HG02763 (cell line): ENCODE data around the gene HPD.
"Not testable (repeated sequence)": the region's sequence is repeated elsewhere in the genome, so short reads cannot be mapped to it uniquely, and the experiment has no call there.

Source experiments
- ATAC-seq: cut with Tn5 transposase; IDR thresholded peaks from one replicate; pipeline ENCODE4 v1.9.1; 2021; ENCODE audit warnings: mild to moderate bottlenecking, moderate library complexity; ENCODE audit not compliant: unreplicated experiment

Gene HPD

DNA sequence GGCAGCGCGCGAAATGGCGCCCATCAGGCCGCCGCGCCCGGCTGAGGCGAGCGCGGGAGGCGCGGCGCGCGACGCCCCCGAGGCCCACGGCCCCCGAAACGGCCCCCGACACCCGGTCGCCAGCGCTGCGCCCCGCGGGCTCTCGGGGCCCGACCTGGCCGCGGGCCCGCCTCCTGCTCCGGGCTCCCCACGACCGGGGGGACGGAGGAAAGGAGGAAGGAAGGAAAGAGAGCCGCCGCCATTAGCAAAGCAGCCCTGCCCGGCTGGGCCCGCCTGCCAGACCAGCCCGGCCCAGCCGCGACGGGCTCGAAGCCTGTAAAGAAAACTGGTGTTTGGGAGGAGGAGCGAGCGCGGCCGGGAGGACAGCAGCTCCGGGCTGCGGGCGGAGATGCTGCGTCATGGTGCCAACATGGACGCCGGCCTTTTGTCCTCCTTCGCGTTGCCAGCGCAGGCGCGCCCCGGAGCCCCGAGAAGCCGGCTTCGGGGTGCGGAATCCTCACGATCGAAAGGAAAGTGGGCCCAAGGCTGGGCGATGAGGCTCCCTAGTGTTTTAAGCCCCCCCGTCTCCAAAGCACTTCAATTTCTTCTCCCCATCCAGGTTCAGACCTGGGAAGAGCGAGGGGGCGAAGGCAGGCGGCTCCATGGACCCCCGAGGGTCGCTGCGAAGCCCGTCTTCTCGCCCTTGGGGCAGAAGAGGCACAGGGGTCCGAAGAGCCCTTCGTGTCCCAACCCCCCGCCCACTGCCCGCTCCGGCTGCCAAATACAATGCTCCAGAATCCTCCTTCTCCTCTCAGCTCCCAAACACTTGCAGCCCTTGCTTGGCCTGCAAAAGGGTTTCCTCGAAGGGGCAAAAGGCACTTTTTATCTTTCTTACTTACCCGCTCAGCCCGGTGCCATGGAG lies 57.7 kb downstream of the HPD start:
- ATAC-seq, result no peak

DNA sequence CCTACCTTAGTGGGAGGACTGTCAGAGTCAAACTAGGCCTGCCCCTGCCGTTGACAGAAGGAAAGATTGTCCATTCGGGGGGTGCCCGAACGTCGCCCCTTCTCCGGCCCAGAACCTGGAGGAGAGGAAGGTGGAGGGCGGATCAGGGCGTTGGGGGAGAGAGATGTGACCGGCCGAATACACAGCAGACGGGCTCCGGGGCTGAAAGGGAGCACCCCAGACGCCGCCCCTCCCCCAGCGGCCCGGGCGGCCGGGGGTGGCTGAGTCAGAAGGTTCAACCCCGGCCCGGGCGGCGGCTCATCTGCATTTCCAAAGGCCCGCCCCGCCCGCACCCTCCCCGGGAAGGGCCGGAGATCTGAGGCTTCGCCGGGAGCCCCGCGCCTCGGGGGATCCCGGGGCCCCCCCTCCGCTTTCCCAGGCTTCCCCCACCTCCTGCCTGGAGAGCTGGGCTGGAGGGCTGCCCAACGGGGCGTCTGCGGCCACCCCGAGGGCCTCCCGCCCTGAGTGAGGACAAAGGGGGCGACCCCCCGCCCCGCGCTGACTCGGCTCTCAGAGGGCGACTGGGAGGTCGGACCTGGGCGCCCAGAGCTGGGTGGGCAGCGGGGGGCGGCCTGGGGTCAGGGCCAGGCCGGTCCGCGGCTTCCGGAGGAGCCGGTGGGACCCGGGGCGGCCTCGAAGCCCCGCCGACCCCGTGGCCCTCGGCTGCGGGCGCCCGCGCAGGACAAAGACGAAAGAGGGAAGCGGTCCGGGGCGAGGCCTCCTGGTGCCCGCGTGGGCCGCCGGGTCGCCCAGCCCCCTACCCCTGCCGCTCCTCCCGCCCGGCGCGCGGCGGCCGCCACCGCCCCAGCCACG lies 58.6 kb downstream of the HPD start:
- no peak for ATAC-seq

DNA sequence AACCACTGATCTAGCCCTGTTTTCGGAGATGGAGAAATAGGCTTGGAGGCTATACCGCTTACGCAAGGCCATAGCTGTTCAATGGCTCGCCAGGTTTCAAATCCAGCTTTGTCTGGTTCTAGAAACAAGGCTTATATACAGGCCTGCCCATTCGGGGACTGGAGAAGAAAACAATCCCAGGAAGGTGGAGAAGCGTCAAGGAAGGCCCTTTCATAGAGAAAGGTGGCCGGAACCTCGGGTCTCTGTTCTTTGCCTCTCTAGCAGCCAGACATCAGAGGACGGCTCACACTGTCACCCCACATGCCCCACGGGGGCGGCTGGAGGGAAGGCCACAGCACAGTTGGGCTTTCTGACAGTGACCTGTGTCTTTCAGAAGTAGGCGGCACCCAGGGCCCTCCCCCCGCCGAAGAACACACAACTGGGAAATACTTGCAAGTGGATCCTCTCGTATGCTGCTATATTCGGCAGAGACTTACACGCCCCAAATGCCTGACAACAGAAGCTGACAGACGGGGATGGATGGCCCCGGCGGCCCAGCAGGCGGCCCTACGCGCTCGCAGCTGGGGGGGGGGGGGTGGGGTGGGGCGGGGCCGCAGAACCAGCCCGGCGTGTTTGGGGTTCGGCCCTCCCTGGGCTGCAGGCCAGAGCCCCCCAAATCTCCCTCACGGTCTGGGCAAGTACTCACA lies 59.4 kb downstream of the HPD start:
- no peak for ATAC-seq

DNA sequence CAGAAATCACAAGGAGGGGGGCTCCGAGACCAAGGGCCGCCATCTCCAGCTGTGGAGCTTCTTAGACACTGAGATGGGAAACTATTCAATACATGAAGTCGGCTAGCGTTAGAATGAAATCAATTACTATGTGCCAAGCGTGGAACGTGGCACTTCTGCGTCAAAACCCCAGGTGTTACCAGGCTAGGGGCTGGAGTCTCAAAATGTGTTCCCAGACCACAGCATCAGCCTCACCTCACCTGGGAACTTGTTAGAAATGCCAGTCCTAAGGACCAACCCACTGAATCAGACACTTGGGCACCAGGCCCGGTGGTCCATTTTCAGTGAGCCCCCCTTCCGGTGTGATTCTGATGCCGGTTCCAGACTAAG lies 59.9 kb downstream of the HPD start:
- ATAC-seq, result no peak

DNA sequence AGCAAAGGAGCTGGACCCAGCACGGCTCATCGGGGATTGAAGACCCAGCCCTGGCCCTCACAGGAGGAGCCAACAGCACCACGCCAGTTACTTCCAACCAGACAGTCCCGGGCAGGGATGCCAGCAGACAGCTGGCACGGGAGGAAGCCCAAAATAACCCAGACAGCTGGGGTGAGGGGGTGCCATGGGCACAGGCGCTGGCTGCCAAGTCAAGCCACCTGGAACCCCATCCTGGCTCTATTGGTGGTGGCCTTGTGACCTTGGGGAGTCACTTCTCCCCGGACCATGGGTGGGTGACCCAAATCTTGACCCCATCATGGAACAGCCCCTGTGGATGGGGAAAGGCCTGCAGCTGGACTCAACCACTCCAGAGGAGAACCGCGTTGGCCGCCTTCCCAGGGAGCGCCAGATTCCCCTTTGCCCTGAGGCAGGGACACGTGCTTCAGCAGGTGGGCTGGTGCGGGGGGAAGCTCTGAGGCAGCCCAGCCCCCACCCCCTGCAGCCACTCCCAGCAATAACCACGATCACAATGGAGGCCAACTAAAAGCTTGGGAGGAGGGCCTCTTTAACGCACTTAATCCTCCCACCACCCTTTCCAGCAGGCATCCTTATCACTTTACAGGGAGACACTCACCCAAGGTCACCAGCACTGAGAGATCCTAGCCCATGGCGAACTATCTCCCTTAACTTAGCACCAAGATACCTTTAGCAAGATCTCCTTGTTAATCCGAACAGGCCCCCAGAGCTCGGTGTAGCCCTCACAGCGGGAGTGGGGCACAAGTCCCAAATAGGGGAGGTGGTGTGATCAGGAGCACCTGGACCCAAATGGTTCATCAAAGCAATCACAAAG lies 60.5 kb downstream of the HPD start:
- no peak for ATAC-seq

DNA sequence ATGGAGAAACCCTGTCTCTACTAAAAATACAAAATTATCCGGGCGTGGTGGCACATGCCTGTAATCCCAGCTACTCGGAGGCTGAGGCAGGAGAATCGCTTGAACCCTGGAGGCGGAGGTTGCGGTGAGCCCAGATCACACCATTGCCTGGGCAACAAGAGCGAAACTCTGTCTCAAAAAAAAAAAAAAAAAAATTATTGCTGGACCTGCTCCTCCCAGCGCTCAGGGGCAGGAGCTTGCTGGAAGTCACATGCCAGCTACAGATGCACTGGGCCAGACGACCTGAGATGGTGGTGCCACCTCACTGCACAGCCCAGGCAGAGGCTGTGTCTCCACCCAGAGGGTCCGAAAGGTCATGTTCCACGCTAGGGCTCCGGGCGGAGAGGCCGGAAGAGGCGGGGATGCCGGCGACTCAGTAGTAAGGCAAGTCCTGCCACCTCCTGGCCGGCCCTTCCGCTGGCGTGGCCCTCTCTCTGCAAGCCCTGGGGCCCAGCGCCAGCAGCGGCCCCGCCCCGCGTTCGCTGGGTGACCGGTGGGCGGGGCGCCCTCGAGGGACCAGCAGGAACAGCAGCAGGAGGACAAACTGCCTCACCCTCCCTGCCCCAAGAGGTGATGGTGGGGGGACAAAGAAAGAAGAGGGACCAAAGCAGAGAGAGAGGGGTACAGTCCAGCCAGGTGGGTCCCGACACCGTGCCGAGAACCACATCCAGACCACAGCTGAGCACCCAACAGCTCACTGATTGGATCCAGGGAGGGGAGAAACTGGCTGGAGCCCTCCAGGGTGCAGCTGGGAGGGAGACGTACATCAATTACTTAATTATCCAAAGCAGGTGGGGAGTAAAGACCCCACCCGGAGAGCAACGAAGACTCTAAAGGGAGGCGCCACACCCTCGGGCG lies 61.6 kb downstream of the HPD start:
- ATAC-seq, result no peak

DNA sequence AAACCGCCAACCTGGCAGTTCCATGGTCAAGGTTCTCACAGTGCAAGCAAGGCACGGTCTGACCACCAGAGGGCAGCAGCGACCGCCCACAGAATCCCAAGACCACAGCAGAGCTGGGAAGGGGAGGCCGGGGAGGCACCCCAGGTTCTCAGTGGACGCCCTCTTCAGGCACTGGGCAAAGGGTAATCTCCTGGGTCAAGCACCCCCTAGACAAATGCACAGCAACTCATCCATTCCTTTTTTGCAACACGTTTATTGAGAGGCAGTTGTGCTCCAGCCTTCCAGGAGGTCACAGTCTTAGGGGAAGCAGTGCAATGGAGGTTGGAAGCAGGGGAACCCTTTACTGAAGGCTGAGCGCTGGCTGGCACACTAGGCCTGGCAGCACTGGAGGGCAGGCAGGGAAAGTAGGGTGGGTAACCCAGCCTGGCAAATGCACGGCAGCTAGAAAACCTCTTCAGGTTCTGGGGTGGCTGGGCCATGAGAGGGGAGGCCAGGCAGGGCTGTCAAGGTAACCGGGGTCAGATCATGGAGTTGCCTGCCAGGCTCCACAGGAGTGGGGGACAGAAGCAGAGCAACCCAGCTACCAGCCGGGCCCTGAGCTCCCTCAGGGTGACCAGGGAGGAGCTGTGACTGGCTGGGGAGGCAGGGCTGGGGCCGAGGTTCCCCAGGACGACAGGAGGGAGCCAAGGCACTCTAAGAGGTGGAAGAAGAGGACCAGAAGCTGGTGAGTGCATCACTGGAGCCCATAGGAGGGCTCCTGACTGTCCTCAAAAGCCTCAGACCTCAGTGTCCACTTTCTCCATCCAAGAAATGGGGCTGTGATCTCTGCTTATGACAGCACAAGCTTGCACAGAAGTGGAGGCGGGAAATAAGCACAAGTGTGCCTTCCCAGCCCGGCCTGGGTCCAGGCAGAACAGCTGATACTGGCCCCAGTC lies 63.4 kb downstream of the HPD start:
- no peak for ATAC-seq

DNA sequence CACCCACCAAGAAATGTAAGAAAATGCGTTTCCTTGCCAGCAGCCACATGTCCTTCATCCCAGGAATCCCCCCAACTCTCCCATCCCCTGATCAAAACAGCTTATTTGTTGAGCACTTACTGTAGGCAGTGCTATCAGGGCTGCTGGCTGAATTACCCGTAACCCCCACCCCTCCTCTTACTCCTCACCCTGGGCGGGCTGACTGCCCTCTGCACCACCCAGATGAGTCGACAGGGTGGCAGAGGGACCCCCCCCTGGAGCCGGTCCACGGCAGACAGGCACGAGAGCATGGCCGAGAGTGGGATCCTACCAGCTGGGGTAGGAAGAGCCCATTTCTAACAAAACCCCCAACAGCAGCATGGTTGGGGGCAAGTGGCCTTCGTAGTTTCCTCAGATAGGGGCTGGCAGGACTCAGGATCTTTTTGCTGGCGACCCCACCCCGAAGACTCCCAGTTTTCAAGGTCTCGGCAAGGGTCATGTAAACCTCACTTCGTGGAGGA lies 64.1 kb downstream of the HPD start:
- ATAC-seq, result no peak

DNA sequence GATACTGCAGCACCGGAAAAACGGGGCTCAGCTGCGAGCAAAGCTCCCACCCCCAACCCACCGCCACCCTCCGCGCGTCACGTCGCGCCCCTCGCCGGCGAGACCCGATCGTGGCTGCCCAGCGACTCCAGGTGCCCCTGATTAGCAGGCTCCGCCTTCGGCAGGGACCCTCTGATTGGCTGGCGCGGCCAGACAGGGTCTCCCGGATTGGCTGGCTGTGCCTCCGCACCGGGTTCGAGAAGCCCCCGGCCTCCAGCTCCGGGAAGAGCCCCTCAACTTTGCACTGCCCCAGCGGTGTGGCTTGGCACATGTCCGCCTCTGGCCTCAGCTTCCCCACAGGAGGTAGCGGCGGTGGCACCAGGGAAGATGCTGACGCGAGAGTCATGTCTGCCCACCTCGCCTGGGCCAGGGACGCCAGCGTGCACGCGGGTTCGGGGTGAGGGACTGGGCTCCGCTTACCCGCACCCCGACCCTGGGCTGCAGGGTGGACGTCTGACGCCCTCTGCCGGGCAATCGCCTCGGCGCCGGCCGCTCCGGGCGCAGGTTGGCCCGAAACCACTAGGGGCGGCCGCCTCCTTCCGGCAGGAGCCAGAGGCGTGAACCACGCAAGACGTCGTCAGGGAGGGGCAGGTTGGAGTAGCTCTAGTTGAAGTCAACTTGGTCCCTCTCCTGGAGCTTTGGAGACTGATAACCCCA lies 64.7 kb downstream of the HPD start:
- peak; percentile 48 for ATAC-seq

DNA sequence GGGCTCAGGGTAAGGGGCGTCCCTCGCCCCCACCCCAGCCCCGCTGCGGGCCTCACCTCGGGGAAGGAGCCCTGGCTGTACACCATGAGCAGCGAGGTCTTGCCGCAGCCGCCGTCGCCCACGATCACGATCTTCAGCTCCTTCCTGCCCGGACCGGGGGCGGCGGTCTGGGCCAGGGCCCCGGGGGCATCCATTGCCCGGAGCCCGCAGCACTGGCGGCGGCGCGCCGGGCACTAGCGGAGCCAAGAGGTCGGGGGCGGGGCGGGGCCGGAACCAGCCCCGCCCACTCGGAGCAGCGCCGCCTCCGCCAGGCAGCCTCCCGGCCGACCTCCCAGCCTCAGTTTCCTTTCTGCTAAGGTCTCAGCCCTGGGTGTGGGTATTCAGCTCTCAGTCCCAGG lies 65.2 kb downstream of the HPD start, which contains the start of gene RHOF:
RHOF (minus strand) TSS at position 249 of the 398 bp plus-strand sequence; CDS start at position 194, 55 bp downstream.
- peak; percentile 20 for ATAC-seq

DNA sequence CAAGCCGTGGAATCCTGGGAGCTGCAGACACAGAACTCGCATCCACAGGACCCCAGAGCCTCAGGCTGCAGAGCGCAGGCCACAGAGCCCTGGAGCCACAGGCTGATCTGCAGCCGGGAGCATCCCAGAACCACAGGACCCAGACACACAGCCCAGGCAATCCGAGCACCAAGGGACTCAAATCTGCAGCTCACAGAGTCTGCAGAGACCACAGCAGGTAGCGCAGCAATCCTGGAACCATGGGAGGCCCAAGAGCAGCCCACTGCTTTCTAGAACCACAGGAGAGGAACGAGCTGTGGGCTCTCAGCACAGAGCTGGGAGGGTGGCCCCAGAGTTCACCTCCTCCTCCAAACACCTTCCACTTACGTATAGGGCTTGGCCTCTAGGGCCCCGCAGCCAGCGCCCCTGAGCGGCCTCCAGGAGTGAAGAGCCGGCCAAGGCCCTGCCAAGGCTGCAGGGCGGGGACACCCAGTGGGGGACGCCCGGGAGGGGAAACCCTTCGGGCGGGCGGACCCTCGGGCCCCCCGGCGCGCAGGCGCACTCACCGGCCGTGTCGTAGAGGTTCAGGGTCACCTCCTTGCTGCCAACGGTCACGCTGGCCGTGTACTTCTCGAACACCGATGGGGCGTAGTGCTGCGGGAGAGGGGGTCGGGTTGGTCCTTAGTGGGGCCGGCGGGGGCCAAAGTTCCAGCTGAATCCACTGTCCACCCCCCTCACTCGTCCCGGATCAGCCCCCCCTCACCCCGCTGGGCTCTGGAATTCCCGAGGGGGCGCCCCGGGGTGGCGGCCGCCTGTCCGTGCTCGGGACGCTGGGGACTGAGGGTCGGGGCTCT lies 65.8 kb downstream of the HPD start:
- no peak for ATAC-seq

DNA sequence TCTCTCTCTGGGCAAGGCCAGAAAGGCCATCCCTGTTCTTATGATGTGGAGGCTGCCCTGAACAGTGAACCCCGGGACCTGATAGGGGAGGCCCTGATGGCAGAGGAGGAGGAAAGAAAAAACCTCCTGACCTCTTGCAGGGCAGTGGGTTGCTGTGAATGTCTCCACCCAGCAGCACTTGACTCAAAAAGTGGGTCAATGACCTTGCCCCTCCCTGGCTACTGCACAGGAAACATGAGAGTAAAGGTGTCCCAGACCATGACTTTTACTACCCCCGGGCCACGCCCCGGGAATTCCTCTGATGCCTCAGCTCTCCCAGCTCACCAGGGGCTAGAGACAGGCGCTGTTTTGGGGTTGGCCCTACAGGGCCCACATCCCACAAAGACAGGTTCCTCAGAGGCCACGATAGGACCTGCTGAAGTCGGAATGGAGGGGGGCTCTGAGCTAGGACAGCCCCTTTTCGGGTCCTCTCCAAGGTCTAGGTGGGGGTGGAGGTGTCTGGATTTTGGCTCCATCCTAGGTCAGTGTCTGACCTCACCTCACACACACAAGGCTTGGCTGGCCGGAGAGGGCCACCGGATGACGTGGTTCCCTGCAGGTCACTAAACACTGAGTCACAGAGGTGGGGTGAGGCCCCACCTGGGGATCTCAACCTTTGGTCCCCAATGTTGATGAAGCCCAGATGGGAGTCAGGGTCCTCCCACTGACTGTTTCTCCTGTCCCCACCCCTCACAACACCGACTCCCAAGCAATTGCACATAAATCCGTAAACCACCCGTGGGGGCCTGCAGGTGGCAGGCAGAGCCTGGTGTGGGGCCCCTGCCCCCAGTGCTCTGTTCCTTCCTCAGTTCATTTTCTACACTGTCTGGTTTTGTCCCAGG lies 66.7 kb downstream of the HPD start:
- ATAC-seq, result no peak

DNA sequence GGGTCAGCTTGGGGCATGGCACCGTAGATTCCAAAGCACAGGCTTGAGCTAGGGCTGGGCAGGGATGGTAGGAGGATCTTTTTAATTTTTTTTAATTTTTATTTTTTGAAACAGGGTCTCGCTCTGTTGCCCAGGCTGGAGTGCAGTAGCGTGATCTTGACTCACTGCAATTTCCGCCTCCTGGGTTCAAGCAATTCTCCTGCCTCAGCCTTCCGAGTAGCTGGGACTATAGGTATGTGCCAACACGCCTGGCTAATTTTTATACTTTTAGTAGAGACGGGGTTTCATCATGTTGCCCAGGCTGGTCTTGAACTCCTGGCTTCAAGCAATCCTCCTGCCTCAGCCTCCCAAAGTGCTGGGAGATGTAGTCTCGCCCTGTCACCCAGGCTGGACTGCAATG lies 67.9 kb downstream of the HPD start:
- ATAC-seq, result not testable (repeated sequence)

DNA sequence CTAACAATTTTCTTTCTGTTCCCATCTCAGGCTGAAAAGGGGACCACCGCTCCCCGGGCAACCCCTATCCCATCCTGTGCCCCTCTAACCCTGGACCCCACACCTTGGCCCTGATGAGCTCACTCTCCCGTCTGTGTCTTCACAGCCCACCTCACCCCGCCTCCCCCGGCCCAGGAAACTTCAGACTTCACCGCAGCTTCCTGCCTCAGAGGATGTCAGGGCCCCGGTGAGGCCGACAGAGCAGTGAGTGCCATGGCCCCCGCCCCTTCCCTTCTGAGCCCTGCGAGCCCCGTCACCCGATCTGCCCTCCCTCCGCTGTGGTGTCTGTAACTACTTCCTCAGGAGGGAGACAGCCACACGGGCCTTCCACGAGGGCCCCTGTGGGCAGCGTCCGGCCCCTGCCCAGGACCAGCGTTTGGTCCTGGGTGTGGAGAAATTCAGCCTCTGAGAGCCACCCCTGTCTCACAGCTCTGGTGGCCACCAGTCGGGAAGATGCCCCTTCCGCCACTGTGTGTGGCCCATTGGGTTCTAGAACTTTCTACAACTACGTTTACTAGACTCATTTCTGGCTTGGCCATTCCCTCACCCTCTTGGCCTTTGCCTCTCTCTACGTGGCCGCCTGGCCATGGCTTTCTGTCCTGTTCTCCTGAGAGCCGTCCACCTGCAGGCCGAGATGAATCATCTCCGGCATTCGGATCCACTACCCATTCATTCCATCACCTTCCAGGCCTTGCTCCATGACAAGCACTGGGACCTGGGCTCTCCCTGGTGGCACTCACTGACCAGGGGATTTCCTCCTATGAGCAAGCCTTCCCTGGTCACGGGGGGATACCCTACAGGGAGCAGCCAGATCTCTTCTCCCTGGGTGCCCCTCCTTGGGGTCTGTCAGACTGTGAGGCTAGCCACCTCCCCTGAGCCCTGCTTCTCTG lies 68.6 kb downstream of the HPD start:
- ATAC-seq, result peak; percentile 33
